NCI-H2029 treated with DMSO at 0.1 percent for 48 hours (cell line): ENCODE data around the gene TMEM184A.

Source experiments
- DNase-seq: peaks from one replicate; lab custom pipeline; 2025; lab: John Stamatoyannopoulos, UW

Gene TMEM184A

GRCh38 chr7:1567896-1568510, 12.0 kb upstream of the TMEM184A start:
- DNase-seq: no peak

DNA sequence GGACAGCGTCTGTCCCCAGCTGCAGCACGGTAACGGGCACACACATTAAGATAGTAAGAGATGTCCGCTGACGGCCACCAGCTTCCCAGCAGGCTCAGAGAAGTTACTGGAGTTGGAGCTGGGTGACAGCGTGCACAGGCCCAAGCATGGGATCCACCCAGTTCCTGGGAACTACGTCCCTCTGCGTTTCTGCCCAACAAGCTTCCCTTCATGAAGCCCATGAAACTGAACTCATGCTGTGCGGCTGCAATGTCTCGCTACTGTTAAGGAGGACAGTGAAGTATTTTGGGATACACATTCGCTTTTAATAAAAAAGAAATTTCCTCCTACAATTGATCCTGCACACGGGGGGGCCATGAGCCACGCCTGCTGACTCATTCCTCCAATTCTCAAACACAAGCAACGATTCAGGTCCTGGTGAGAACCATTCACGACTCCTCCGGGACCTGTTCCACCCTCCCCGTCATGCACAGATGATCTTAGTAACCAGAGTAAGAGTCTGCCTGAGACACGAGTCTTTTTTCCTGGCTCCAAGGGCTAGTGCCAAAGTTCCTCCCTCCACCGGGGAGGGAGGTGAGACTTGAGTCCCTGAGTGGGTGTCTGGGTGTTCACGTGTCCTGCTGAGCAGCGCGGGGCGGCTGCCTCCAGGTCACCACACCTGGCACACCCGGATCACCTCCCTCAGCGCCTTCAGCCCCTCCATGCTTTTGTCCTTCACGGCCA, 11.2 kb upstream of the TMEM184A start:
- DNase-seq: no peak

- DNase-seq: no peak
Measured at GRCh38 chr7:1566687-1567048, 10.7 kb upstream of the TMEM184A start.

DNA sequence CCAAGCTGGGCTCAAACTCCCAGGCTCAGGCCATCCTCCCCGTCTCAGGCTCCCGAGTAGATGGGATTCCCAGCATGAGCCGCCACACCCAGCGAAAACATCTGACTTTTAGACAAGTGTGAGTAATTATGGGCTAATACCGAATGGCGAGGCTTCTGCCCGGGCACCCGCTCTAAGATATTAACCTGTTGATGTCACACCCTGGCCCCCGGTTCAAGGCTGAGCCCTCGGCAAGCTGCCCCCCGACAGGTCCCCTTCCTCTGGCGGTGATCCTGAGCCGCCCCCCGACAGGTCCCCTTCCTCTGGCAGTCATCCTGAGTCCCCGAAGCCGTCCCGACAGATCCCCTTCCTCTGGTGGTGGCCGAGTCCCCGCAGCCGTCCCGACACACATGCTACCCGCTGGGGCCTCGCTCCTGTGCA, 8.6 kb upstream of the TMEM184A start:
- no peak for DNase-seq

- DNase-seq: no peak
Measured at GRCh38 chr7:1563981-1564602, 8.1 kb upstream of the TMEM184A start.

DNA sequence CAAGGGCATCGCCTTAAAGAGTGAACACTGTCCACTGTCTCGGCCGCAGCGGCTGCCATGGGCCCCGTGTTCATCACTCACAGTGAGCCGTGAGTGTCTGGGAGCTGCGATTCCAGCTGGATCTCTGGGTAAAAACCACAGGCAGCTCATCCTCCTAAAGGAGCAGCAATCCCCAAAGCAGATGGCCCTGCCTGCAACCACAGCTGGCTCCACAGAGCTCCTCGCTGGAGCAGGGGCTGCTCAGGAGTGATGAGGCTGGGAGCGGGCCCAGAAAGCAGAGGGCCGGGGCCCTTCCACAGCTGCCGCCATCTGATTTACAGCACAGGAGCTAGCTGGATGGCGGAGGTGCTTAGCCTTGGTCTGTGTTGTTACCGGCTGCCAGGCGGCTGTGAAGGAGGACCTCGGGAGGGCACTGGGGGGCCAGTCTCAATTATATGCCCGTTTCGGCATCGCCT, 6.6 kb upstream of the TMEM184A start:
- no peak for DNase-seq

DNA sequence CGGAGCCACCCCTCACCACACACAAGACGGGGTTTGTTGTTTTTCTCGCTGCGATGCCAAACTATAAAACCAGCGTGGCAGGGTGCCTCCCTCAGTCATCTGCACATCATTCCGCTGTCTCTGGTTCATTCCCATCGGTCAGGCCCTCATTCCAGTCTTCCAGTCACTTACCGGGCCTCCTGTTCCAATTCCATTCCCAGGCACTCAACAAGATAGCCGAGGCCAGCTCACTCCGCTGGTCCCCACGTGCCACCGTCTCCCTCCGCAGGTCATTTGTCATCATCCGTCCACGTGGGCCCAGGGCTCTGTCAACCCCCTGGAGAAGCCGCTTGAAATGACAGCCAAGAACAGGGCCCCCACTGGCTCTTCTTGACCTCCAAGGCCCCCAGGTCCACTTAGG, 6.1 kb upstream of the TMEM184A start:
- DNase-seq: no peak

DNA sequence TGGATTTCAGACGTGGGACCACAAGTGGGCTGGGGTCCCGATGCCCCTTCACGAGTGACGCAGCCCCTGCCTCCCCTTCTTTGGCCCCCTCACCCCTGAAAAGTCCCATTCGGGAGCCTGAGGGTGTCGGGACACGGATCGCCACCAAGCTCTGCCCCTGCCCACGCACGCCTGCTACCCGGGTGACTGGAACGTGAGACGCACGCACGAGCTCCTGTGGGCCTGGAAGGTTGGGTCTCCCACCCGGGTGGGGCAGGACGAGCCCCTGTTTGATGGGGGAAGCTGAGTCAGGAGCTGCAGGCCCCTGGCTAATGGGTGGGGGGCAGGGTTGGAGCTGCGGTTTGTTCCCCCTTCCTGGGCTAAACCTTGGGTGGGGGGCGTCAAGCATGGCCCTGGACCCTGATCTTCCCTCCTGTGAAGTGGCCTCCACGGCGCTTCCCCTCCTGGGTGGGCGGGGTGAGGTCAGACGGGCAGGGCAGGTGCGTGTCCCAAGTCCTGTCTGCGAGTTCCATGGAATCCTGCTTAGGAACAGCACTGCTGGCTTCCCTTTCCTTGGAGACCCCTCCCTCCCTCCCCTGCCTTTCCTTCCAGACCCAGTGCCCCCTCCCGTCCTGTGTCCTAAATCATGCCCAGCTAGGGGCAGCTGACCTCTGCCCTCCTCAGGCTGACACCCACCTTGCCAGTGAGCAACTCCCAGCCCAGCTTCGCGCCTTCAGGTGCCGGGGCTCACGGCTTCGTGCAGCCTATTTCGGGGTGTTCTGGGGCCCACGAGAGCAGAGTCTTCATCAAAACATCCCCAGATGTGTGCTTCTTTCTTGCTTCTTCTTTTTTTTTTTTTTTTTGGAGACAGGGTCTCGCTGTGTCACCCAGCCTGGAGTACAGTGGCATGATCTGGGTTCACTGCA, 5.3 kb upstream of the TMEM184A start:
- no peak for DNase-seq

DNA sequence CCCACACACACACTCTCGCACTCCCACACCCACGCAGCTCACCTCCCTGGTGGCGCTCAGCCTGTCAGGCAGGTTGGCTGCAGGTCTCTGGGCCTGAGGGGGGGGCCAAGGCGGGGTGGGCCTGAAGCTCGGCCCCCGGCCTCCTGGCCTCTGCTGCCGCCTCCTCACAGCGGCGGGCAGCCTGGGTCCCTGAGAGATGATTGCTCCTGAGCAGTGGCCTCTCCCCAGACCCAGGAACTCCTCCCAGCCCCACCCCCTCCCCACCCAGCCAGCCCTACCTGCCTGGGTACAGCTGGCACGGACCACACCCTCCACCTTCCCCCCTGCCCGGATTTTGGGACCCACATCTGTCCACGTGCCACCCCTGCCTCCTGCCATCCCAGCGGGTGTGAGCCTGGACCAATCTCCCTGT, 4.6 kb upstream of the TMEM184A start:
- DNase-seq: no peak

GRCh38 chr7:1559626-1560590, 3.9 kb upstream of the TMEM184A start:
- DNase-seq: no peak

- DNase-seq: no peak
Measured at GRCh38 chr7:1558841-1559625, 3.0 kb upstream of the TMEM184A start.

GRCh38 chr7:1558181-1558811, 2.3 kb upstream of the TMEM184A start:
- no peak for DNase-seq

- no peak for DNase-seq
Measured at GRCh38 chr7:1557771-1558170, 1.8 kb upstream of the TMEM184A start.

DNA sequence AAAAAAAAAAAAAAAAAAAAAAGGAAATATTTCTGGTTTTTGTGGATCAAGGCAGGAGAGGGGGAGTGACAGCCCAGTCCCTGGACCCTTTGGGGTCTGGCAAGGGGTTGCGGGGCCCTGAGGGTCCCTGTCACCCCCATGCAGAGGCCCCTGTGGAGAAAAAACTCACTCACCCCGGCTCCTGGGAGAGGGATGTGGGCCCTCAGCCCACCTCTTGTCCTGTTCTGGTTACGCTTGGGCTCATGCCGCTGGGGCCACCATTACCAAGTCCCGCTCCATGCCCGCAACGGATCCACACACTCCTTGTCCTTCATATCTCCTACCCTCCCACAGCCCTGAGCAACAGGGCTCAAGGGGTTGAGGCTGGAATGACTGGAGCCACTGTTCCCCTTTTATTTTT, 1.0 kb upstream of the TMEM184A start:
- no peak for DNase-seq

DNA sequence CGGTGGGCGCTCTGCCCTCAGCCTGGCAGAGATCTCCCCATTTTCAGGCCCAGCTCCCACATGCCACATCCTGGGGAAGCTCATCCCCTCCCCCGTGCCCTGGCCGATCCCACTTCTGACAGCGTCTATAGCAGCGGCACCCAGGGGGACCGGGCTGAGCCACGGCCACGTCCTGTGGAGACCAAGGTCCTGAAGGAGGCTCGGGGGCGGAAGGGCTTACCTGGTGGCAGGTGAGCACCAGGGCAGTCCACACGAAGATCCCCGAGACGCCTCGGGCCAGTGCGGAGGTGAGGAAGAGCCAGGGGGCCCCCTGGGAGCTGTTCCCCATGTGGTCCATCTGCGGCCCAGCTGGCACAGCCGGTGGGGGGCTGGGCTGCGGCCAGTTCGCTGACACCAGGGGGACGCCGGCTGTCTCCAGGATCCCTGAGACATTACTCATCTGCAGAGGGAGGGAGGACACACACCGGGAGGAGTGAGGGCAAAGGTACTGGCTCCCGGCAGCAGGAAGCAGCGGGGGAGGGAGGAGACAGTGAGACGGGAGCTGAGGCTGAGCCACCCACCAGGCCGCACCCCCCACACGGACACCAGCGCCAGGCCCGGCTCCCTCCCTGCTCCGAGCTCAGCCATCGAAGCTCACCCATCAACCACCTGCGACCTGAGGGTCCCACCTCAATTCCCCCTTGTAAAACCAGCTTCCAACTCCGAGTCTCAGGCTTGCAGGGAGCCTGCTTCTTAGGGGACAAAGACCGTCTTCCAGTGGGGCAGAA, 776 bp downstream of the TMEM184A start:
- DNase-seq: no peak

DNA sequence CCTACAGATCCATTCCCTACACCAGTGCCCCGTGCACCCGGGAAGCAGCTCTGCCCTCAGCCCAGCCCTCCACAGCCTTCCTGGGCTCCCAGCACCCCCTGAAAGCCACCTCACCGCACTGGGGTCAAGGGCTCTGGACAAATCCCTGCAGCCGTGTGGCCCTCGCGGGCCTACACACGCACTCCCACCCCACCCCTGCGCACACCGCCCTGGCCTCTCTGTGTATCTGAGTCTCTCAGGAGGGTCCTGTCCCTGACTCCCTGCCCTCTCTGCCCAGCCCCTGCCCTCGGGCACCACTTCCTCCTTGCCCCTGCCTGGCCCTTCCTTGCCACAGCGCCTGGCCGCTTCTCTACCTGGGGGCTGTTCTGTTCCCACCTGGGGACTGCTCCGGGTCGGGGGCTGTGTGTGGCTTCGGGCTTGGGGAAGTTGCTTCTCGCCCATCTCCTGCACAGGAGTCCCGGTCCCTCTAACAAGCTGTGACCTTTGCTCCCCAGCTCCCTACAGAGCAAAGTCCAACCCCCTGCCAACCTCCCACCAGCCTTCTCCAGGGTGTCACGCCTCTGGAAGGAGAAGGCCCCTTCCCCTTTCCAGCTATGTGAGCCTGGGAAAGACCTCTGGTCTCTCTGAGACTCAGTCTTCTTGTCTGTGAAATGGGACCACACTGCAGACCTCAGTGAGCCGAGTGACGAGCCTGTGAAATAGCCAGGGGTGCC, 1.5 kb downstream of the TMEM184A start:
- DNase-seq: no peak

DNA sequence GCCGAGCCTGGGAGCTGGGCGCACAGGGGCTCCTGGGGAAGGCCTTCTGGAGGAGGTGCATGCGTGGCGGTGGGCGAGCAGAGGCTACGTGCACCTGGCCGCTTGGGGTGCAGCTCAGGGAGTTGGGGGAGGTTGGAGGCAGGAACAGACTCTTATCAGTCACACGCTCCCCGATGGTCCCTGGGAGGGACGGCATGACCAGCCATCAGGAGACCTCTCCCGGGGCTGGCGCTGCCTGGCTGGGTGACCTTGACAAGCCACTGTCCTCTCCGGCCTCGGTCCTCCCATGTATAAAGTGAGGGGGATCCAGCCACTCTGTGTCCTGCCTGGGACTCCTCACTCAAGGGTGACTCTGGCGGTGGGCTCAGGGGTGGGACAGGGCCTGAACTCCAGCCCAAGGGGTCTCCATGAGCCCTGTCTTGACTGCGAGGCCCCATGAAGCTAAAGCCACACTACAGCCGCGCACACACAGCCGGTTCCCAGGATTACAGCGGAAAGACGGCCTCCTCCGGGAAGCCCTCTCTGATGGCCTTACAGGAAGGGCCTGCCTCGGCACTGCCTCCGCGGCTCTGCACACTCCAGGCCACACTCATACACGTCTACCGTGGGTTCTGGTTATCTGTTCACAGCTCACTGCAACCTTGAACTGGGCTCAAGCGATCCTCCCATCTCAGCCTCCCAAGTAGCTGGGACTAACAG, 2.3 kb downstream of the TMEM184A start:
- no peak for DNase-seq

DNA sequence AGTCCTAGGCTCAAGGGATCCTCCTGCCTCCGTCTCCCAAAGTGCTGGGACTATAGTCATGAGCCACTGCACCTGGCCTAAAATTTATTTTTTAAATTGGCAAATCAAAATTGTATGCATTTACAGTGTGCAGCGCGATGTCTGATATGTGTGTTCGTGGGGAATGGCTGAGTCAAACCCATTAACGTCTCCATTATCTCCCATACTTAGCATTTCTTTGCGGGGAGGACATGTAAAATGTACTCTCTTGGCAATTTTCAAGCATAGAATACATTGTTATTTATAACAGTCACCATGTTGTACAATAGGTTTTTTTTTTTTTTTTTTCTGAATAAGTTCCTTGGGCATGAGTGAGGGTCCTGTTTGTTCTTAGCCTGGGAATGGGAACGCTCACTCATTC, 3.8 kb downstream of the TMEM184A start:
- DNase-seq: no peak
